Activated T-cell treated with anti-CD3 and anti-CD28 coated beads, Interleukin-2, amount 50 U/mL, for 48 hours (primary cell): Measurements from ENCODE around the gene OR5AS1.
"Not testable (repeated sequence)": the region's sequence is repeated elsewhere in the genome, so short reads cannot be mapped to it uniquely, and the experiment has no call there.

Experiments
- DNase-seq, 2 experiments: peaks; one replicate each; pipeline ENCODE4 v3.0.0-alpha.2; 2020

The OR5AS1 gene

GRCh38 chr11:56027354-56027753 is at the start of gene OR5AS1:
OR5AS1 (plus strand) TSS chr11:56027654; CDS start chr11:56030419, 2,765 bp downstream.
- no peak for DNase-seq

- DNase-seq: no peak
Observed at GRCh38 chr11:55994525-55994924, 32.9 kb upstream of the OR5AS1 start, which contains the start of gene OR5F1. OR5F1 (minus strand) TSS chr11:55994625; CDS start chr11:55994625, 0 bp downstream.

GRCh38 chr11:56010716-56011115 is 16.7 kb upstream of the OR5AS1 start:
- no peak for DNase-seq

GRCh38 chr11:56013805-56014204 is 13.6 kb upstream of the OR5AS1 start:
- DNase-seq: no peak

GRCh38 chr11:56045538-56045937 is 18.1 kb downstream of the OR5AS1 start:
- no peak for DNase-seq

- DNase-seq: no peak
Observed at GRCh38 chr11:56048480-56048879, 21.0 kb downstream of the OR5AS1 start.

GRCh38 chr11:56049487-56049886 is 22.0 kb downstream of the OR5AS1 start:
- DNase-seq: no peak

DNA sequence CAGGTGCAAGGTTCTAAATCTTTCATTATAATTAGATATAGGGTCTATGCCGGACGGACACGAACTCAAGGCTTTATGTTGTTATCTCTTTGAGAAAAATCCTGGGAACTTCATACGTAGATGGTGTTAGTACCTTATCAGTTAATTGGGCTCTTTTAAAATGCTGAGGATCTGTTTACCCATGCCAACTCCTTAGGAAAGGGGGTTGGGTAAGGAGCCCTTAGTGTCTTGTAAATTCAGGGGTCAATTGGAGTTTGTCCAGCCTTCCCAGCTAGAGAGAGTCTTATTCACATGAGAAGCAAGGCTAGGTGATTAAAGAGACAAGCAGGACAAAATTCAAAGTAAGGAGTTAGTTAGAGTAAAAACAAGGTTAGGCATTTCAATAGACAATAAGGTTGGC is 28.9 kb downstream of the OR5AS1 start:
- DNase-seq: not testable (repeated sequence)

DNA sequence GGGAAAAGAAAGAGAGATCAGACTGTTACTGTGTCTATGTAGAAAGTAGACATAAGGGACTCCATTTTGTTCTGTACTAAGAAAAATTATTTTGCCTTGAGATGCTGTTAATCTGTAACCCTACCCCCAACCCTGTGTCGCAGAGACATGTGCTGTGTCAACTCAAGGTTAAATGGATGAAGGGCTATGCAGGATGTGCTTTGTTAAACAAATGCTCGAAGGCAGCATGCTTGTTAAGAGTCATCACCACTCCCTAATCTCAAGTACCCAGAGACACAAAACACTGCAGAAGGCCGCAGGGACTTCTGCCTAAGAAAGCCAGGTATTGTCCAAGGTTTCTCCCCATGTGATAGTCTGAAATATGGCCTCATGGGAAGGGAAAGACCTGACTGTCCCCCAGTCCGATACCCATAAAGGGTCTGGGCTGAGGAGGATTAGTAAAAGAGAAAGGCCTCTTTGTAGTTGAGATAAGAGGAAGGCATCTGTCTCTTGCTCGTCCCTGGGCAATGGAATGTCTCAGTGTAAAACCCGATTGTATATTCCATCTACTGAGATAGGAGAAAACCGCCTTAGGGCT is 30.3 kb downstream of the OR5AS1 start:
- DNase-seq: not testable (repeated sequence)

DNA sequence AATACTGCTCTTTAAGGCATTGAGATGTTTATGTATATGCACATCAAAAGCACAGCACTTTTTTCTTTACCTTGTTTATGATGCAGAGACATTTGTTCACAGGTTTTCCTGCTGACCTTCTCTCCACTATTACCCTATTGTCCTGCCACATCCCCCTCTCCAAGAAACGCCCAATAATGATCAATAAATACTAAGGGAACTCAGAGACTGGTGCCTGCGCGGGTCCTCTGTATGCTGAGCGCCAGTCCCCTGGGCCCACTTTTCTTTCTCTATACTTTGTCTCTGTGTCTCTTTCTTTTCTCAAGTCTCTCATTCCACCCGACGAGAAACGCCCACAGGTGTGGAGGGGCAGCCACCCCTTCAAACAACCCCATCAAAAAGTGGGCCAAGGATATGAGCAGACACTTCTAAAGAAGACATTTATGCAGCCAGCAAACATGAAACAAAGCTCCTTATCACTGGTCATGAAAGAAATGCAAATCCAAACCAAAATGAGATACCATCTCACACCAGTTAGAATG is 30.9 kb downstream of the OR5AS1 start:
- not testable (repeated sequence) for DNase-seq

DNA sequence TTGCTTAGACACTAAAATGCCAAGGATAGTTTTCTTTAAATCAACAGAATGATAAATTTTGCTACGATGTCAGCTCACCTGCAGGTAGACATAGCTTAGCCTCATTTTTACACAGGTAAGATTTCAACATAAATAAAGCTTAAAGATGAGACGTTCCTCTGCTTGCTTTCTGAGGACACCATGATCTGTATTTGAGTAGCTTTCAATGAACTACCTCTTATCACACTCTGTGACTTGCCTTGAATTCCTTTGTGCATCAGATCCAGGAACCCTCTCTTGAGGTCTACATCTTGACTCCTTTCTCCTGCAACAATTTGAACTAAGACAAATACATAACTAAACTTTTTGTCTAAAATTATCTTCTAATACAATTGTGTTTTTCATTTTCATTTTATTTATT is 39.5 kb downstream of the OR5AS1 start:
- no peak for DNase-seq
